H9 (cell line): ENCODE measurements around the gene LGR5. TPM values are rescaled to one million over a fixed set of nuclear protein-coding genes. Genes with fewer than 3 reads are reported as not detected.

ENCODE experiments used
- DNase-seq: peaks from one replicate; pipeline ENCODE4 v3.0.0-alpha.2; 2017
- H2AFZ ChIP-seq: one replicate; pipeline ENCODE4 v1.6.1; 2013; ENCODE audit warnings: mild to moderate bottlenecking, low read length, control low read depth, moderate library complexity
- H2AK5ac ChIP-seq: 2 replicates; pipeline ENCODE4 v1.6.1; 2013; ENCODE audit warnings: low read length, control low read depth, mixed read lengths; ENCODE audit not compliant: insufficient read length
- H2BK120ac ChIP-seq: one replicate; pipeline ENCODE4 v1.6.1; 2013; ENCODE audit warnings: low read depth, mild to moderate bottlenecking, low read length, control low read depth, inconsistent platforms; ENCODE audit not compliant: poor library complexity, severe bottlenecking
- H2BK12ac ChIP-seq: 2 replicates; pipeline ENCODE4 v1.6.1; 2013; ENCODE audit warnings: low read length, control low read depth, mixed read lengths, low read depth; ENCODE audit not compliant: insufficient read length
- H2BK15ac ChIP-seq: 2 replicates; pipeline ENCODE4 v1.6.1; 2013; ENCODE audit warnings: low read depth, low read length, control low read depth
- H2BK20ac ChIP-seq: one replicate; pipeline ENCODE4 v1.6.1; 2013; ENCODE audit warnings: low read depth, mild to moderate bottlenecking, low read length, control low read depth, inconsistent platforms; ENCODE audit not compliant: poor library complexity, severe bottlenecking
- H2BK5ac ChIP-seq: 2 replicates; pipeline ENCODE4 v1.6.1; 2013; ENCODE audit warnings: low read length, control low read depth, mixed read lengths; ENCODE audit not compliant: insufficient read length
- H3K14ac ChIP-seq: 2 replicates; pipeline ENCODE4 v1.6.1; 2013; ENCODE audit warnings: low read length, control low read depth; ENCODE audit not compliant: insufficient read depth
- H3K18ac ChIP-seq: 2 replicates; pipeline ENCODE4 v1.6.1; 2013; ENCODE audit warnings: low read depth, mild to moderate bottlenecking, mixed read lengths, low read length, control low read depth; ENCODE audit not compliant: insufficient read length
- H3K23ac ChIP-seq: 2 replicates; pipeline ENCODE4 v1.6.1; 2013; ENCODE audit warnings: low read length, control low read depth, mixed read lengths, low read depth; ENCODE audit not compliant: insufficient read length
- H3K23me2 ChIP-seq: 2 replicates; pipeline ENCODE4 v1.6.1; 2013; ENCODE audit warnings: low read depth, mild to moderate bottlenecking, mixed read lengths, low read length, control low read depth; ENCODE audit not compliant: insufficient read length, poor library complexity, severe bottlenecking
- H3K27ac ChIP-seq: 2 replicates; pipeline ENCODE4 v1.5.1; 2013; ENCODE audit warnings: low read length, control low read depth, mixed read lengths, low read depth; ENCODE audit not compliant: insufficient read length
- H3K27me3 ChIP-seq: 2 replicates; pipeline ENCODE4 v1.6.1; 2013; ENCODE audit warnings: low read length, control low read depth, inconsistent platforms; ENCODE audit not compliant: insufficient read depth
- H3K4ac ChIP-seq: 2 replicates; pipeline ENCODE4 v1.6.1; 2013; ENCODE audit warnings: low read depth, mild to moderate bottlenecking, control low read depth, inconsistent platforms, low read length, moderate library complexity
- H3K4me1 ChIP-seq: 2 replicates; pipeline ENCODE4 v1.6.1; 2013; ENCODE audit warnings: low read length, control low read depth, inconsistent platforms; ENCODE audit not compliant: insufficient read depth
- H3K4me2 ChIP-seq: 2 replicates; pipeline ENCODE4 v1.6.1; 2013; ENCODE audit warnings: low read length, control low read depth, mixed read lengths; ENCODE audit not compliant: insufficient read length, insufficient read depth
- H3K56ac ChIP-seq: 2 replicates; pipeline ENCODE4 v1.6.1; 2013; ENCODE audit warnings: low read depth, mild to moderate bottlenecking, mixed read lengths, low read length, control low read depth; ENCODE audit not compliant: insufficient read length
- H3K79me1 ChIP-seq: 2 replicates; pipeline ENCODE4 v1.6.1; 2013; ENCODE audit warnings: low read depth, mild to moderate bottlenecking, moderate library complexity, low read length, control low read depth, inconsistent platforms; ENCODE audit not compliant: insufficient read depth, poor library complexity, severe bottlenecking
- H3K79me2 ChIP-seq: 2 replicates; pipeline ENCODE4 v1.6.1; 2013; ENCODE audit warnings: low read length, control low read depth, inconsistent platforms; ENCODE audit not compliant: insufficient read depth
- H3K9ac ChIP-seq: 2 replicates; pipeline ENCODE4 v1.6.1; 2013; ENCODE audit warnings: low read length, control low read depth, mixed read lengths; ENCODE audit not compliant: insufficient read length; ENCODE audit errors: extremely low read depth
- H3K9me3 ChIP-seq: one replicate; pipeline ENCODE4 v1.6.1; 2013; ENCODE audit warnings: low read depth, low read length, inconsistent platforms; ENCODE audit not compliant: control insufficient read depth
- H3T11ph ChIP-seq: one replicate; pipeline ENCODE4 v1.6.1; 2013; ENCODE audit warnings: mild to moderate bottlenecking, low read length, control low read depth, inconsistent platforms
- H4K20me1 ChIP-seq: one replicate; pipeline ENCODE4 v1.6.1; 2013; ENCODE audit not compliant: control insufficient read depth, insufficient read length, insufficient read depth
- H4K5ac ChIP-seq: 2 replicates; pipeline ENCODE4 v1.6.1; 2013; ENCODE audit warnings: low read depth, mild to moderate bottlenecking, mixed read lengths, low read length, control low read depth; ENCODE audit not compliant: insufficient read length
- H4K8ac ChIP-seq: replicated peaks from 2 replicates; pipeline ENCODE4 v1.6.1; 2013; ENCODE audit warnings: low read length, control low read depth, mixed read lengths, low read depth; ENCODE audit not compliant: insufficient read length
- H4K91ac ChIP-seq: 2 replicates; pipeline ENCODE4 v1.6.1; 2013; ENCODE audit warnings: low read depth, mild to moderate bottlenecking, moderate library complexity, mixed read lengths, low read length, control low read depth; ENCODE audit not compliant: insufficient read length
- H3K27ac Mint-ChIP-seq, 3 experiments: 2 replicates in 2 of 3; 3 replicates in 1 of 3; pipeline ENCODE4 v1.8.0; 2020 to 2021; ENCODE audit warnings: mixed read lengths in 3 of 3, mild to moderate bottlenecking in 1 of 3, moderate library complexity in 1 of 3
- H3K27me3 Mint-ChIP-seq: 2 replicates; pipeline ENCODE4 v1.8.0; 2021; ENCODE audit warnings: low read depth, mild to moderate bottlenecking, moderate library complexity, mixed read lengths
- H3K36me3 Mint-ChIP-seq, 3 experiments: 2 replicates in 2 of 3; 3 replicates in 1 of 3; pipeline ENCODE4 v1.8.0; 2020 to 2021; ENCODE audit warnings: low read depth in 3 of 3, mixed read lengths in 3 of 3; ENCODE audit not compliant: insufficient read depth in 1 of 3
- H3K4me1 Mint-ChIP-seq, 2 experiments: 2 replicates each; pipeline ENCODE4 v1.8.0; 2020; ENCODE audit warnings: mixed read lengths in 2 of 2
- H3K4me3 Mint-ChIP-seq, 2 experiments: 2 replicates in 1 of 2; 3 replicates in 1 of 2; pipeline ENCODE4 v1.8.0; 2020 to 2021; ENCODE audit warnings: mild to moderate bottlenecking in 2 of 2, mixed read lengths in 2 of 2, moderate library complexity in 1 of 2
- H3K9me3 Mint-ChIP-seq, 2 experiments: 2 replicates in 1 of 2; 3 replicates in 1 of 2; pipeline ENCODE4 v1.8.0; 2020; ENCODE audit warnings: mild to moderate bottlenecking in 2 of 2, mixed read lengths in 2 of 2, moderate library complexity in 1 of 2
- CTCF ChIP-seq: fragments of 200-600 bp; sonication (generic); conservative IDR thresholded peaks from 3 replicates; pipeline ENCODE4 v1.8.0; 2021; ENCODE audit warnings: antibody characterized with exemption, mild to moderate bottlenecking
- WGBS: extraction: QIAGEN DNeasy Blood & Tissue Kit; methylation state at CpG from one replicate; pipeline ENCODE4 v1.1.7; 2013; ENCODE audit warnings: missing lambda C conversion rate, low lambda C conversion rate, mixed read lengths; ENCODE audit not compliant: insufficient read length; ENCODE audit errors: extremely low coverage; 5-methylcytosine and 5-hydroxymethylcytosine counted together
- total RNA-seq: library from RNA; stranded (reverse); gene quantifications from 2 replicates; pipeline ENCODE4 v1.2.1, GENCODE V29; 2021

LGR5 gene
- total RNA-seq, 1 experiment from 2014 or later = 0.09 TPM

- TF ChIP-seq CTCF = no peak
- no CpG with 5 or more reads among the region's 2 CpGs for WGBS
- H2BK5ac ChIP-seq = no peak overlapping the region
- no peak overlapping the region for H3K4me3 Mint-ChIP-seq
- H3K14ac ChIP-seq = no peak overlapping the region
- H3K18ac ChIP-seq = no peak overlapping the region
- H3K4me2 ChIP-seq = no peak overlapping the region
- H3K27ac Mint-ChIP-seq = no peak overlapping the region
- no peak overlapping the region for H2BK120ac ChIP-seq
- no peak overlapping the region for H2BK15ac ChIP-seq
- no peak overlapping the region for H2AFZ ChIP-seq
- H3K36me3 Mint-ChIP-seq = no peaks in the 10 kb centered on the region
- no peak overlapping the region for H4K91ac ChIP-seq
- H3K4me1 ChIP-seq = no peaks in the 10 kb centered on the region; the same call in 1 of the 2 replicates
- no peaks in the 10 kb centered on the region for H3K79me2 ChIP-seq
- H3K23ac ChIP-seq = no peak overlapping the region
- no peak overlapping the region for H4K8ac ChIP-seq
- no peak for DNase-seq
- H4K5ac ChIP-seq = no peak overlapping the region
- H3T11ph ChIP-seq = no peak overlapping the region
- H3K4me1 Mint-ChIP-seq = peaks cover 3 to 8% of the 10 kb centered on the region in 2 experiments; a peak in 2 of 4 replicates
- no peaks in the 10 kb centered on the region for H3K9me3 ChIP-seq
- no peaks in the 10 kb centered on the region for H3K27me3 ChIP-seq
- no peaks in the 10 kb centered on the region for H3K79me1 ChIP-seq
- no peak overlapping the region for H3K9ac ChIP-seq
- no peaks in the 10 kb centered on the region for H3K27me3 Mint-ChIP-seq
- H3K9me3 Mint-ChIP-seq = peaks cover 2 to 3% of the 10 kb centered on the region in 2 experiments; a peak in 2 of 5 replicates
- H3K4ac ChIP-seq = no peak overlapping the region
- H2BK12ac ChIP-seq = no peak overlapping the region
- H3K27ac ChIP-seq = no peak overlapping the region
- H3K23me2 ChIP-seq = no peaks in the 10 kb centered on the region
- H2AK5ac ChIP-seq = no peak overlapping the region
- H3K56ac ChIP-seq = no peak overlapping the region
- no peak overlapping the region for H2BK20ac ChIP-seq
- no peaks in the 10 kb centered on the region for H4K20me1 ChIP-seq
These were observed 85.0 kb downstream of the LGR5 start for GRCh38 chr12:71524626-71525025.
